OCI-M2 (cell line): ENCODE measurements around the gene AMIGO2.
"Not testable (repeated sequence)": the region's sequence is repeated elsewhere in the genome, so short reads cannot be mapped to it uniquely, and the experiment has no call there.

ENCODE experiments used
- DNase-seq: peaks from one replicate; lab custom pipeline; 2025; ENCODE audit not compliant: unreplicated experiment; lab: John Stamatoyannopoulos, UW

AMIGO2 gene

GRCh38 chr12:47079468-47079980 lies at the start of gene AMIGO2, which contains the start of gene PCED1B:
TSS of gene AMIGO2 (minus strand) at chr12:47079959. CDS start at chr12:47079002, 957 bp downstream.
TSS of gene PCED1B (plus strand) at chr12:47079621. CDS start at chr12:47235064, 155,443 bp downstream.
- no peak for DNase-seq

GRCh38 chr12:47126246-47126645 lies 46.5 kb upstream of the AMIGO2 start:
- no peak for DNase-seq

- DNase-seq = no peak
Measured at GRCh38 chr12:47124451-47124850, 44.7 kb upstream of the AMIGO2 start.

GRCh38 chr12:47123730-47124129 lies 44.0 kb upstream of the AMIGO2 start:
- DNase-seq = no peak

GRCh38 chr12:47122602-47123001 lies 42.8 kb upstream of the AMIGO2 start:
- DNase-seq = no peak

- no peak for DNase-seq
Measured at GRCh38 chr12:47121146-47121545, 41.4 kb upstream of the AMIGO2 start.

- DNase-seq = no peak
Measured at GRCh38 chr12:47120736-47121135, 41.0 kb upstream of the AMIGO2 start.

- not testable (repeated sequence) for DNase-seq
Measured at GRCh38 chr12:47117305-47117704, 37.5 kb upstream of the AMIGO2 start.

GRCh38 chr12:47114481-47114892 lies 34.7 kb upstream of the AMIGO2 start:
- no peak for DNase-seq

GRCh38 chr12:47112679-47113078 lies 32.9 kb upstream of the AMIGO2 start:
- DNase-seq = no peak

GRCh38 chr12:47111854-47112253 lies 32.1 kb upstream of the AMIGO2 start:
- DNase-seq = no peak

GRCh38 chr12:47111392-47111778 lies 31.6 kb upstream of the AMIGO2 start:
- no peak for DNase-seq

- no peak for DNase-seq
Measured at GRCh38 chr12:47110718-47111391, 31.1 kb upstream of the AMIGO2 start.

- no peak for DNase-seq
Measured at GRCh38 chr12:47110011-47110541, 30.3 kb upstream of the AMIGO2 start.

GRCh38 chr12:47107926-47108325 lies 28.2 kb upstream of the AMIGO2 start:
- no peak for DNase-seq

GRCh38 chr12:47107446-47107845 lies 27.7 kb upstream of the AMIGO2 start:
- no peak for DNase-seq

- DNase-seq = no peak
Measured at GRCh38 chr12:47105914-47106674, 26.3 kb upstream of the AMIGO2 start.

- DNase-seq = no peak
Measured at GRCh38 chr12:47102845-47103651, 23.3 kb upstream of the AMIGO2 start.

- DNase-seq = no peak
Measured at GRCh38 chr12:47102406-47102805, 22.6 kb upstream of the AMIGO2 start.

GRCh38 chr12:47100160-47100559 lies 20.4 kb upstream of the AMIGO2 start:
- no peak for DNase-seq

GRCh38 chr12:47099610-47100009 lies 19.9 kb upstream of the AMIGO2 start:
- DNase-seq = no peak
